Astrocyte of the cerebellum (primary cell): ENCODE measurements around the gene OR2C3.
"Not testable (repeated sequence)": the region's sequence is repeated elsewhere in the genome, so short reads cannot be mapped to it uniquely, and the experiment has no call there.

Experiments used
- DNase-seq: peaks from one replicate; pipeline ENCODE4 v3.0.0-alpha.2; 2011; ENCODE audit warnings: low read depth
- H3K4me3 ChIP-seq: 2 replicates; pipeline ENCODE4 v1.5.1; 2011; ENCODE audit warnings: mild to moderate bottlenecking, low read depth, low read length, moderate library complexity
- CTCF ChIP-seq: IDR thresholded peaks from 2 replicates; pipeline ENCODE4 v1.5.1; 2012; ENCODE audit warnings: low read length, low read depth, moderate library complexity, mild to moderate bottlenecking; ENCODE audit errors: missing control alignments
- in situ Hi-C: cut with HindIII; loops from 2 replicates; pipeline ENCODE4 v1.10.0; 2017; ENCODE audit warnings: low sequenced_read_pairs

Gene OR2C3

GRCh38 chr1:247529771-247530355, 6.4 kb downstream of the OR2C3 start:
- in situ Hi-C loops, result no loop called here
- no peak for TF ChIP-seq CTCF
- no peak overlapping the region for H3K4me3 ChIP-seq
- no peak for DNase-seq

GRCh38 chr1:247528812-247529474, 7.3 kb downstream of the OR2C3 start:
- in situ Hi-C loops, result no loop called here
- no peak overlapping the region for H3K4me3 ChIP-seq
- TF ChIP-seq CTCF, result no peak
- DNase-seq, result no peak

- H3K4me3 ChIP-seq, in situ Hi-C loops, DNase-seq: not testable (repeated sequence)
Observed at GRCh38 chr1:247521886-247522285, 14.4 kb downstream of the OR2C3 start.

GRCh38 chr1:247518613-247518891, 17.7 kb downstream of the OR2C3 start:
- in situ Hi-C loops, result no loop called here
- no peak overlapping the region for H3K4me3 ChIP-seq
- no peak for TF ChIP-seq CTCF
- no peak for DNase-seq

- no peak for TF ChIP-seq CTCF
- in situ Hi-C loops, result no loop called here
- no peak for DNase-seq
- H3K4me3 ChIP-seq, result no peak overlapping the region
Observed at GRCh38 chr1:247517795-247518612, 18.2 kb downstream of the OR2C3 start.

- in situ Hi-C loops, result no loop called here
- DNase-seq, result no peak
- no peak overlapping the region for H3K4me3 ChIP-seq
- TF ChIP-seq CTCF, result no peak
Observed at GRCh38 chr1:247506831-247507230, 29.4 kb downstream of the OR2C3 start.

- in situ Hi-C loops, result no loop called here
- no peak for TF ChIP-seq CTCF
- no peak for DNase-seq
- no peak overlapping the region for H3K4me3 ChIP-seq
Observed at GRCh38 chr1:247500865-247501264, 35.4 kb downstream of the OR2C3 start.
